Liver (tissue), 9 donors: ENCODE measurements around the gene AVPR1B. TPM values are rescaled to one million over a fixed set of nuclear protein-coding genes. Genes with fewer than 3 reads are reported as not detected.

Source experiments
- DNase-seq: peaks from one replicate; pipeline ENCODE4 v3.0.0-alpha.2; 2017; ENCODE audit warnings: low spot score
- H3K27ac ChIP-seq, 2 donors: one replicate each; pipeline ENCODE4 v1.7.0; 2013; ENCODE audit warnings: inconsistent platforms in 2 of 2, low read length in 2 of 2, control low read depth in 1 of 2, low read depth in 1 of 2, mild to moderate bottlenecking in 1 of 2
- H3K27me3 ChIP-seq, 4 donors: one replicate each; pipeline versions ENCODE4 v1.6.1 to v1.7.0; 2013; ENCODE audit warnings: low read length in 3 of 4, inconsistent platforms in 1 of 4, mild to moderate bottlenecking in 1 of 4, moderate library complexity in 1 of 4; ENCODE audit not compliant: control insufficient read depth in 4 of 4, insufficient read depth in 4 of 4
- H3K36me3 ChIP-seq, 4 donors: one replicate each; pipeline versions ENCODE4 v1.6.1 to v1.7.0; 2013; ENCODE audit warnings: low read length in 3 of 4, mild to moderate bottlenecking in 3 of 4, low read depth in 1 of 4, moderate library complexity in 1 of 4; ENCODE audit not compliant: control insufficient read depth in 4 of 4, insufficient read depth in 3 of 4
- H3K4me1 ChIP-seq, 4 donors: one replicate each; pipeline versions ENCODE4 v1.6.1 to v1.7.0; 2013; ENCODE audit warnings: low read length in 3 of 4, mild to moderate bottlenecking in 3 of 4, moderate library complexity in 1 of 4; ENCODE audit not compliant: control insufficient read depth in 4 of 4, insufficient read depth in 4 of 4
- H3K4me3 ChIP-seq, 3 donors: one replicate each; pipeline versions ENCODE4 v1.6.1 to v1.7.0; 2013; ENCODE audit warnings: low read length in 3 of 3, control low read depth in 1 of 3, low read depth in 1 of 3, mild to moderate bottlenecking in 1 of 3
- H3K9ac ChIP-seq, 2 donors: one replicate each; pipeline ENCODE4 v1.7.0; 2013; ENCODE audit warnings: low read length in 2 of 2, mild to moderate bottlenecking in 2 of 2, moderate library complexity in 2 of 2, control low read depth in 1 of 2, low read depth in 1 of 2
- H3K9me3 ChIP-seq, 4 donors: one replicate each; pipeline versions ENCODE4 v1.6.1 to v1.7.0; 2013; ENCODE audit warnings: low read length in 3 of 4; ENCODE audit not compliant: control insufficient read depth in 4 of 4
- ATF3 ChIP-seq: IDR thresholded peaks from 2 replicates; pipeline ENCODE4 v1.6.1; 2016; ENCODE audit warnings: antibody characterized with exemption
- CTCF ChIP-seq: fragments of 150-350 bp; IDR thresholded peaks from 2 replicates; pipeline ENCODE4 v1.5.1; 2017; ENCODE audit warnings: improper control_type of control experiment, low read depth, low read length; ENCODE audit not compliant: missing input control
- EGR1 ChIP-seq, 2 donors: IDR thresholded peaks; 2 replicates each; pipeline ENCODE4 v1.6.1; 2016 to 2018; ENCODE audit warnings: antibody characterized with exemption in 2 of 2, low read depth in 2 of 2
- FOXA1 ChIP-seq: IDR thresholded peaks from 2 replicates; pipeline ENCODE4 v1.6.1; 2016; ENCODE audit warnings: antibody characterized with exemption
- FOXA2 ChIP-seq: IDR thresholded peaks from 2 replicates; pipeline ENCODE4 v1.6.1; 2016; ENCODE audit warnings: antibody characterized with exemption
- GABPA ChIP-seq, 2 donors: IDR thresholded peaks in 1 of 2; conservative IDR thresholded peaks in 1 of 2; 2 replicates each; pipeline ENCODE4 v1.6.1; 2016; ENCODE audit warnings: antibody characterized with exemption in 2 of 2, mild to moderate bottlenecking in 1 of 2, moderate library complexity in 1 of 2
- HNF4A ChIP-seq, 2 donors: conservative IDR thresholded peaks; 2 replicates each; pipeline ENCODE4 v1.6.1; 2016; ENCODE audit warnings: antibody characterized with exemption in 2 of 2, mild to moderate bottlenecking in 2 of 2
- HNF4G ChIP-seq: IDR thresholded peaks from 2 replicates; pipeline ENCODE4 v1.6.1; 2016; ENCODE audit warnings: antibody characterized with exemption
- JUND ChIP-seq, 2 donors: IDR thresholded peaks; 2 replicates each; pipeline ENCODE4 v1.6.1; 2016; ENCODE audit warnings: antibody characterized with exemption in 2 of 2
- MAX ChIP-seq: IDR thresholded peaks from 2 replicates; pipeline ENCODE4 v1.6.1; 2016; ENCODE audit warnings: antibody characterized with exemption
- NR2F2 ChIP-seq: IDR thresholded peaks from 2 replicates; pipeline ENCODE4 v1.6.1; 2016; ENCODE audit warnings: antibody characterized with exemption
- RAD21 ChIP-seq, 2 donors: IDR thresholded peaks; 2 replicates each; pipeline ENCODE4 v1.6.1; 2016; ENCODE audit warnings: antibody characterized with exemption in 2 of 2, mild to moderate bottlenecking in 2 of 2
- REST ChIP-seq: IDR thresholded peaks from 2 replicates; pipeline ENCODE4 v1.6.1; 2016; ENCODE audit warnings: antibody characterized with exemption, mild to moderate bottlenecking
- RXRA ChIP-seq, 2 donors: IDR thresholded peaks; 2 replicates each; pipeline ENCODE4 v1.6.1; 2017 to 2018; ENCODE audit warnings: antibody characterized with exemption in 2 of 2, mild to moderate bottlenecking in 1 of 2
- SP1 ChIP-seq: IDR thresholded peaks from 2 replicates; pipeline ENCODE4 v1.6.1; 2018; ENCODE audit warnings: antibody characterized with exemption, mild to moderate bottlenecking
- TAF1 ChIP-seq: conservative IDR thresholded peaks from 2 replicates; pipeline ENCODE4 v1.6.1; 2016; ENCODE audit warnings: antibody characterized with exemption, mild to moderate bottlenecking
- ZBTB33 ChIP-seq: IDR thresholded peaks from 2 replicates; pipeline ENCODE4 v1.6.1; 2016; ENCODE audit warnings: antibody characterized with exemption
- WGBS: extraction: QIAGEN DNeasy Blood & Tissue Kit; methylation state at CpG from one replicate; pipeline ENCODE4 v1.1.7; 2013; 5-methylcytosine and 5-hydroxymethylcytosine counted together
- polyA plus RNA-seq, 2 donors: library from polyadenylated mRNA; stranded (reverse) in 1 of 2; unstranded in 1 of 2; fragments of 200-250 nt in 1 of 2; fragments of >200 nt in 1 of 2; fragmentation: Nextera tagmentation in 1 of 2; extraction: Ambion mirVana in 1 of 2; gene quantifications; one replicate each; pipeline versions ENCODE4 v1.2.1 to v1.2.3, GENCODE V29; 2013 to 2015
- total RNA-seq, 2 donors: library from RNA; depleted of rRNA; stranded (reverse); fragments of >200 nt; gene quantifications; one replicate each; pipeline ENCODE4 v1.2.3, GENCODE V29; 2014
- donor health status: healthy.
- donor health status: healthy.
- donor health status: healthy.
- donor health status: healthy.
- donor health status: healthy.

Gene AVPR1B
- total and polyA plus RNA-seq, 4 donors: not detected

GRCh38 chr1:206083750-206084149 is 33.4 kb downstream of the AVPR1B start:
- Histone ChIP-seq H3K27me3 (no peaks in the 10 kb centered on the region), H3K4me3 (no peak overlapping the region), H3K36me3 (no peaks in the 10 kb centered on the region), H3K4me1 (peaks cover 0 to 8% (median 1%) of the 10 kb centered on the region in 4 donors), H3K9me3 (no peaks in the 10 kb centered on the region), H3K9ac (no peak overlapping the region), H3K27ac (no peak overlapping the region)
- 97% methylated on average over 2 of the region's 2 CpGs for WGBS
- no peak for DNase-seq
- TF ChIP-seq ATF3 (no peak), FOXA1 (no peak), FOXA2 (no peak), JUND (IDR thresholded peaks at IDR 0.05) (no peak), RAD21 (IDR thresholded peaks at IDR 0.05) (no peak), ZBTB33 (no peak), NR2F2 (no peak)

GRCh38 chr1:206082831-206083695 is 34.1 kb downstream of the AVPR1B start:
- H3K9ac ChIP-seq: no peak overlapping the region
- no peaks in the 10 kb centered on the region for H3K27me3 ChIP-seq
- no peak for TF ChIP-seq FOXA1
- no peak for TF ChIP-seq FOXA2
- no peak for TF ChIP-seq EGR1 (IDR thresholded peaks at IDR 0.05; ENCODE audit: low read depth in 2 of 2)
- TF ChIP-seq NR2F2: no peak
- TF ChIP-seq HNF4A (conservative IDR thresholded peaks at IDR 0.05): no peak
- no peak for TF ChIP-seq RXRA (IDR thresholded peaks at IDR 0.05)
- TF ChIP-seq HNF4G: no peak
- no peak for TF ChIP-seq ATF3
- TF ChIP-seq JUND (IDR thresholded peaks at IDR 0.05): no peak
- no peak for TF ChIP-seq GABPA (IDR thresholded peaks at IDR 0.05 in 1 of 2, conservative IDR thresholded peaks at IDR 0.05 in 1 of 2)
- no peak for TF ChIP-seq RAD21 (IDR thresholded peaks at IDR 0.05)
- TF ChIP-seq MAX: no peak
- TF ChIP-seq SP1: no peak
- 77% methylated on average over 8 of the region's 8 CpGs for WGBS
- H3K9me3 ChIP-seq: no peaks in the 10 kb centered on the region
- H3K4me3 ChIP-seq: no peak overlapping the region
- peaks cover 0 to 8% (median 1%) of the 10 kb centered on the region in 4 donors for H3K4me1 ChIP-seq
- no peak for DNase-seq
- no peaks in the 10 kb centered on the region for H3K36me3 ChIP-seq
- H3K27ac ChIP-seq: no peak overlapping the region

- Histone ChIP-seq H3K36me3 (no peaks in the 10 kb centered on the region), H3K4me1 (peaks cover 0 to 8% (median 1%) of the 10 kb centered on the region in 4 donors), H3K9me3 (no peaks in the 10 kb centered on the region), H3K4me3 (no peak overlapping the region), H3K9ac (no peak overlapping the region), H3K27me3 (no peaks in the 10 kb centered on the region), H3K27ac (peak overlapping the region; percentile 28 to 50)
- no peak for DNase-seq
- 52% methylated on average over 5 of the region's 5 CpGs for WGBS
- TF ChIP-seq EGR1 (IDR thresholded peaks at IDR 0.05; ENCODE audit: low read depth in 2 of 2) (peak in 1 of 2 donors; percentile 69), CTCF (no peak), FOXA1 (peak; percentile 92), RXRA (IDR thresholded peaks at IDR 0.05) (peak; percentile 67 to 84), MAX (peak; percentile 99), RAD21 (IDR thresholded peaks at IDR 0.05) (peak; percentile 34 to 49), GABPA (IDR thresholded peaks at IDR 0.05 in 1 of 2, conservative IDR thresholded peaks at IDR 0.05 in 1 of 2) (no peak), JUND (IDR thresholded peaks at IDR 0.05) (peak; percentile 79 to 87), NR2F2 (no peak), HNF4A (conservative IDR thresholded peaks at IDR 0.05) (peak; percentile 79 to 91), TAF1 (no peak), HNF4G (peak; percentile 53), REST (peak; percentile 51)
Observed at GRCh38 chr1:206081856-206082255, 35.3 kb downstream of the AVPR1B start.
